Neural cell (in vitro differentiated cells): ENCODE data around the gene MEIOB. TPM values are rescaled to one million over a fixed set of nuclear protein-coding genes. Genes with fewer than 3 reads are reported as not detected.

ENCODE experiments used
- H2AFZ ChIP-seq: fragments of 200-600, 300-800 bp; sonication (generic), shearing (Covaris generic); 2 replicates; pipeline ENCODE4 v1.6.0; 2014; ENCODE audit warnings: low read depth, mild to moderate bottlenecking, antibody characterized with exemption, low read length, moderate library complexity
- H3F3A ChIP-seq: fragments of 200-600 bp; shearing (Covaris generic); 2 replicates; pipeline ENCODE4 v1.6.1; 2016; ENCODE audit warnings: mild to moderate bottlenecking, moderate library complexity, mixed read lengths, antibody characterized with exemption, low read length; ENCODE audit not compliant: insufficient read depth, poor library complexity, severe bottlenecking
- H3K27ac ChIP-seq: fragments of 200-600, 300-800 bp; sonication (generic), shearing (Covaris generic); 2 replicates; pipeline ENCODE4 v1.5.1; 2014; ENCODE audit warnings: mild to moderate bottlenecking, low read length, moderate library complexity
- H3K27me3 ChIP-seq: fragments of 300-800, 200-600 bp; sonication (generic), shearing (Covaris generic); 2 replicates; pipeline ENCODE4 v1.6.0; 2014; ENCODE audit warnings: mild to moderate bottlenecking, low read depth, low read length, moderate library complexity; ENCODE audit not compliant: insufficient read depth
- H3K36me3 ChIP-seq: fragments of 300-800, 200-600 bp; sonication (generic), shearing (Covaris generic); 2 replicates; pipeline ENCODE4 v1.5.1; 2014; ENCODE audit warnings: mild to moderate bottlenecking, antibody characterized with exemption, low read length, moderate library complexity; ENCODE audit not compliant: insufficient read depth
- H3K4me2 ChIP-seq: fragments of 300-800, 200-600 bp; sonication (generic), shearing (Covaris generic); 2 replicates; pipeline ENCODE4 v1.6.0; 2014; ENCODE audit warnings: mild to moderate bottlenecking, low read length
- H3K4me3 ChIP-seq: fragments of 300-800, 200-600 bp; sonication (generic), shearing (Covaris generic); 2 replicates; pipeline ENCODE4 v1.5.1; 2014; ENCODE audit warnings: mild to moderate bottlenecking, low read length, moderate library complexity
- H3K79me2 ChIP-seq: fragments of 200-600 bp; shearing (Covaris generic); replicated peaks from 2 replicates; pipeline ENCODE4 v1.6.0; 2014; ENCODE audit warnings: mild to moderate bottlenecking, low read length, moderate library complexity; ENCODE audit not compliant: insufficient read depth
- H3K9ac ChIP-seq: fragments of 300-800, 200-600 bp; sonication (generic), shearing (Covaris generic); 2 replicates; pipeline ENCODE4 v1.6.1; 2016; ENCODE audit warnings: mild to moderate bottlenecking, low read length, mixed read lengths
- H3K9me2 ChIP-seq: fragments of 200-600 bp; shearing (Covaris generic); 2 replicates; pipeline ENCODE4 v1.6.1; 2016; ENCODE audit warnings: mild to moderate bottlenecking, low read length, mixed read lengths; ENCODE audit not compliant: insufficient read depth
- H3K9me3 ChIP-seq: fragments of 200-600, 300-800 bp; sonication (generic), shearing (Covaris generic); 2 replicates; pipeline ENCODE4 v1.6.1; 2016; ENCODE audit warnings: mild to moderate bottlenecking, mixed run types, low read length, moderate library complexity, mixed read lengths
- H4K20me1 ChIP-seq: fragments of 200-600 bp; shearing (Covaris generic); 2 replicates; pipeline ENCODE4 v1.6.1; 2016; ENCODE audit warnings: mild to moderate bottlenecking, mixed run types; ENCODE audit not compliant: insufficient read depth
- CTCF ChIP-seq: fragments of 450-650 bp; IDR thresholded peaks from 2 replicates; pipeline ENCODE4 v1.5.1; 2014; ENCODE audit warnings: antibody characterized with exemption, mild to moderate bottlenecking, moderate library complexity; ENCODE audit not compliant: poor library complexity, severe bottlenecking
- EP300 ChIP-seq: fragments of 450-650 bp; conservative IDR thresholded peaks from 2 replicates; pipeline ENCODE4 v1.6.1; 2014; ENCODE audit warnings: antibody characterized with exemption, mild to moderate bottlenecking, moderate library complexity; ENCODE audit not compliant: poor library complexity, severe bottlenecking
- EZH2 ChIP-seq: fragments of 200-600, 300-800 bp; shearing (Covaris generic), sonication (generic); IDR thresholded peaks from 2 replicates; pipeline ENCODE4 v1.6.1; 2014; ENCODE audit warnings: antibody characterized with exemption, low read length, borderline replicate concordance, mild to moderate bottlenecking; ENCODE audit not compliant: insufficient read depth, poor library complexity, severe bottlenecking
- MXI1 ChIP-seq: fragments of 450-650 bp; conservative IDR thresholded peaks from 2 replicates; pipeline ENCODE4 v1.6.1; 2014; ENCODE audit warnings: antibody characterized with exemption, mild to moderate bottlenecking; ENCODE audit not compliant: poor library complexity, severe bottlenecking
- POLR2AphosphoS5 ChIP-seq: IDR thresholded peaks from 2 replicates; pipeline ENCODE4 v1.6.1; 2012
- RAD21 ChIP-seq: fragments of 450-650 bp; conservative IDR thresholded peaks from 2 replicates; pipeline ENCODE4 v1.6.1; 2014; ENCODE audit warnings: antibody characterized with exemption, mild to moderate bottlenecking, moderate library complexity
- REST ChIP-seq: IDR thresholded peaks from 2 replicates; pipeline ENCODE4 v1.6.1; 2012; ENCODE audit warnings: borderline replicate concordance
- SMC3 ChIP-seq: fragments of 450-650 bp; conservative IDR thresholded peaks from 2 replicates; pipeline ENCODE4 v1.6.1; 2014; ENCODE audit warnings: antibody characterized with exemption, mild to moderate bottlenecking, moderate library complexity; ENCODE audit not compliant: poor library complexity
- TAF1 ChIP-seq: IDR thresholded peaks from 2 replicates; pipeline ENCODE4 v1.6.1; 2012; ENCODE audit warnings: low read depth
- polyA plus RNA-seq: library from polyadenylated mRNA; depleted of rRNA; stranded (reverse); fragments of >200 nt; gene quantifications from 2 replicates; pipeline ENCODE4 v1.2.3, GENCODE V29; 2014

Gene MEIOB
- polyA plus RNA-seq, 1 donor from 2014 or later: not detected

GRCh38 chr16:1903845-1904840 is 32.2 kb upstream of the MEIOB start:
- no peak overlapping the region for H2AFZ ChIP-seq
- no peaks in the 10 kb centered on the region for H3K9me3 ChIP-seq
- H3K79me2 ChIP-seq: no peaks in the 10 kb centered on the region
- no peaks in the 10 kb centered on the region for H3K9me2 ChIP-seq
- TF ChIP-seq EP300 (no peak), MXI1 (no peak), SMC3 (no peak), TAF1 (no peak)
- no peak overlapping the region for H3K4me2 ChIP-seq
- H3K4me3 ChIP-seq: no peak overlapping the region
- H3K27me3 ChIP-seq: no peaks in the 10 kb centered on the region
- no peaks in the 10 kb centered on the region for H4K20me1 ChIP-seq
- no peak overlapping the region for H3K9ac ChIP-seq
- no peak overlapping the region for H3K27ac ChIP-seq
- no peaks in the 10 kb centered on the region for H3K36me3 ChIP-seq
- no peaks in the 10 kb centered on the region for H3F3A ChIP-seq

GRCh38 chr16:1903220-1903574 is 31.2 kb upstream of the MEIOB start:
- Histone ChIP-seq H4K20me1 (no peaks in the 10 kb centered on the region), H3K4me3 (no peak overlapping the region), H3K27ac (no peak overlapping the region), H3K27me3 (no peaks in the 10 kb centered on the region), H3K4me2 (no peak overlapping the region), H3K9me2 (no peaks in the 10 kb centered on the region), H3K79me2 (no peaks in the 10 kb centered on the region), H3F3A (no peaks in the 10 kb centered on the region), H3K36me3 (no peaks in the 10 kb centered on the region), H2AFZ (no peak overlapping the region), H3K9ac (no peak overlapping the region), H3K9me3 (no peaks in the 10 kb centered on the region)
- TF ChIP-seq TAF1 (no peak), MXI1 (no peak), REST (no peak), EP300 (no peak), SMC3 (no peak), POLR2AphosphoS5 (no peak), EZH2 (no peak), RAD21 (no peak), CTCF (no peak)
